ENCODE results near the gene DLG1. TPM values are rescaled to one million over a fixed set of nuclear protein-coding genes. Genes with fewer than 3 reads are reported as not detected.

DLG1 gene
- total and polyA plus RNA-seq, 2 experiments from 2014 or later, result 27.6 to 98.0 TPM

DNA sequence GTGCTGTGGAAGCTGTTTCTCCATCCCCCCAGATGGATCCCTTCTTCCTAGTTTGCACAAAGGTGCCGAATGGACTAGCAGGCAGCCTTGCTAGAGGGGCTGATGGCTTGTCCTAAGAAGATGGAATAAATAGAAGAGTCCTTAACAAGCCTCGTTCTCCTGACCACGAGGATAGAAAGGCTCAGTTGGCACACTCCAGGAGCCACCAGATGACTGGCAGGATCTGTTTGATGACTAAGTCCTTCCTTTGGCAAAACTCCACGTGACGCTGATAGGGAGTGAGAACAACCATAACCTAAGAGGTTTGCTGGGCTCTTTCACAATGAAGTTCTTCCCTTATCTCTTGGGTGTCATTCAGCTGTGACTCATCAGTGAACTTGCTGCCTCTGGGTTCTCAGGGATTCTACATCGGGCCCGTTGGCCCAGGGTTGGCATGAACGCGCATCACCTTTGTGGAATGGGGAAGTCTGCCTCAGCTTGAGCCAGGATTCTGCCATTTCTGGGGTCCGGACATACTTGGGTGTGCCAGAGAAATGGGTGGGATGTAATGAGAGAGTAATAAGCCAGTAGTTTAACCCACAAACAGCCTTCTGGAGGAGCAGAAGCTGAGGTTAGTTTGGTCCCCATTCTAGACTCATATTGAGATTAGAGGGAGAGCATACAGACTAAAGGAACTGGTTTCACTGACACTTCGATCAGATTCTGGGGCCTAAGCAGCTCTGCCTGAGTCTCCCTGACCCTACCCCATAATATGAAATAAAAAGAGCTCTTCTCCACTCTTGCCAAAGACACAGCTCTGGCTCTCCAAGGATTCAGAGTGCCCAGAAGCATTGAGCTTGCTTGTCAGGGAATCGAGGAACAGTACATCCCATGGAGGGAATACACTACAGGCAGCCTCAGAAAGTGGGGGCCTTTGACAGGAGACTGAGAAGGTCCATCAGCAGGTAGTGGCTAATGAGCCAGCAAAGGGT lies 266.8 kb downstream of the DLG1 start (continued):
- no peak for TF ChIP-seq CTCF (conservative IDR thresholded peaks at IDR 0.05; ENCODE audit: low read depth in 2 of 2)
- no peak for TF ChIP-seq POLR2AphosphoS5 (IDR thresholded peaks at IDR 0.05; ENCODE audit: low read depth)
- no peak for TF ChIP-seq ZNF331 (CRISPR knock-in tag; IDR thresholded peaks at IDR 0.05; ENCODE audit: low read depth)
- no peak for TF ChIP-seq NANOG (IDR thresholded peaks at IDR 0.05; ENCODE audit: borderline replicate concordance)
- no peak for TF ChIP-seq REST (IDR thresholded peaks at IDR 0.05; ENCODE audit: unreplicated experiment)
- TF ChIP-seq ZNF114 (CRISPR knock-in tag; IDR thresholded peaks at IDR 0.05), result no peak
- TF ChIP-seq EZH2 (IDR thresholded peaks at IDR 0.05; ENCODE audit: low read depth, unreplicated experiment), result no peak

GRCh38 chr3:197030379-197031314 lies 267.8 kb downstream of the DLG1 start:
- Mint-ChIP-seq H3K9me3 (no peaks in the 10 kb centered on the region; the same call in 2 of the 3 replicates), H3K4me1 (peaks cover under 1% of the 10 kb centered on the region; the same call in 2 of the 3 replicates), H3K4me3 (peak overlapping the region; percentile 18; the same call in 1 of the 3 replicates), H3K27me3 (ENCODE audit: insufficient read depth, low read depth, poor library complexity) (peaks cover 30% of the 10 kb centered on the region), H3K27ac (no peak overlapping the region; the same call in 1 of the 2 replicates), H3K36me3 (ENCODE audit: low read depth) (no peaks in the 10 kb centered on the region)
- peak overlapping the region; percentile 94 for H2AFZ ChIP-seq
- H3K9me2 ChIP-seq (ENCODE audit: insufficient read depth), result no peaks in the 10 kb centered on the region
- DNase-seq (ENCODE audit: low spot score) (peak; percentile 59), ATAC-seq (peak; percentile 3; the same call in 2 of the 3 replicates)
- no peaks in the 10 kb centered on the region for H3K79me2 ChIP-seq (replicated peaks; ENCODE audit: insufficient read depth)
- no peaks in the 10 kb centered on the region for H4K20me1 ChIP-seq (replicated peaks; ENCODE audit: insufficient read depth)
- H3F3A ChIP-seq (replicated peaks; ENCODE audit: low read depth), result no peaks in the 10 kb centered on the region
- peak overlapping the region; percentile 70; the same call in 1 of the 2 replicates for H3K4me2 ChIP-seq
- TF ChIP-seq POLR2AphosphoS5 (IDR thresholded peaks at IDR 0.05; ENCODE audit: low read depth) (no peak), EZH2 (IDR thresholded peaks at IDR 0.05; ENCODE audit: low read depth, unreplicated experiment) (no peak), CREB1 (CRISPR knock-in tag; IDR thresholded peaks at IDR 0.05; ENCODE audit: low read depth) (no peak), ZNF114 (CRISPR knock-in tag; IDR thresholded peaks at IDR 0.05) (no peak), NANOG (IDR thresholded peaks at IDR 0.05; ENCODE audit: borderline replicate concordance) (no peak), ZNF462 (CRISPR knock-in tag; IDR thresholded peaks at IDR 0.05) (no peak)
- H3K4me1 ChIP-seq (ENCODE audit: insufficient read depth), result no peaks in the 10 kb centered on the region
- peak overlapping the region; percentile 70; the same call in 1 of the 2 replicates for H3K4me3 ChIP-seq
- no peaks in the 10 kb centered on the region for H3K36me3 ChIP-seq (ENCODE audit: insufficient read depth)
- H3K27ac ChIP-seq (ENCODE audit: low read depth), result no peak overlapping the region
- H3K27me3 ChIP-seq (ENCODE audit: insufficient read depth), result peaks cover 24% of the 10 kb centered on the region
